ENCODE results near the gene PTDSS2. TPM values are rescaled to one million over a fixed set of nuclear protein-coding genes. Genes with fewer than 3 reads are reported as not detected.

Gene PTDSS2
- total and polyA plus RNA-seq, 2 experiments from 2014 or later = 22.7 to 145 TPM

DNA sequence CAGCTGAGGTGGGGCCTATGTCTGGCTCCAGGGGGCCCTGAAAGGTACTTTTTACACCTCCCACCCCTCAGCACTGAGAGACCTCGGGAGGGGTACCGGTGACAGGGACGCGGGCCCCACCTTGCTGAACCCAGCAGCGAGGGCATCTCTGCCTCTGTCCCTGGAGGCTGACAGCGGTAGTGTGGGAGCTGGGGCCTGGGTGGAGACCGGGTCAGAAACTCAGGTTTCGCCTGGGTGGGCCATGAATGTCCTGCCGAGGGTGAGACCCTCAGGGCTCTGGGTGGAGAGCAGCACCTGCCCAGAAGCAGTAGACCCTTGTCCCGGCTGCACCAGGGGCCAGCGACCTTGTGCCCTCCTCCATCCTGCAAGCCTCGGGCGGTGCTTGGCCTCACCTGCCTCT is 22.2 kb downstream of the PTDSS2 start:
- no peaks in the 10 kb centered on the region; the same call in 1 of the 2 replicates for H4K20me1 ChIP-seq (replicated peaks; ENCODE audit: insufficient read depth)
- Mint-ChIP-seq H3K4me3 (no peak overlapping the region), H3K36me3 (ENCODE audit: low read depth) (no peaks in the 10 kb centered on the region; the same call in 2 of the 3 replicates), H3K27ac (no peak overlapping the region), H3K4me1 (peaks cover 23% of the 10 kb centered on the region), H3K27me3 (ENCODE audit: insufficient read depth, low read depth, poor library complexity) (peaks cover 7% of the 10 kb centered on the region), H3K9me3 (no peaks in the 10 kb centered on the region)
- H3K36me3 ChIP-seq (ENCODE audit: insufficient read depth) = no peaks in the 10 kb centered on the region
- no peaks in the 10 kb centered on the region for H3K9me2 ChIP-seq (ENCODE audit: insufficient read depth)
- peak; percentile 63 for ATAC-seq
- no peak overlapping the region for H3K4me3 ChIP-seq
- no peaks in the 10 kb centered on the region for H3K27me3 ChIP-seq (ENCODE audit: insufficient read depth)
- peak overlapping the region; percentile 63; the same call in 1 of the 2 replicates for H3K27ac ChIP-seq (ENCODE audit: low read depth)
- TF ChIP-seq, protein P1, sequence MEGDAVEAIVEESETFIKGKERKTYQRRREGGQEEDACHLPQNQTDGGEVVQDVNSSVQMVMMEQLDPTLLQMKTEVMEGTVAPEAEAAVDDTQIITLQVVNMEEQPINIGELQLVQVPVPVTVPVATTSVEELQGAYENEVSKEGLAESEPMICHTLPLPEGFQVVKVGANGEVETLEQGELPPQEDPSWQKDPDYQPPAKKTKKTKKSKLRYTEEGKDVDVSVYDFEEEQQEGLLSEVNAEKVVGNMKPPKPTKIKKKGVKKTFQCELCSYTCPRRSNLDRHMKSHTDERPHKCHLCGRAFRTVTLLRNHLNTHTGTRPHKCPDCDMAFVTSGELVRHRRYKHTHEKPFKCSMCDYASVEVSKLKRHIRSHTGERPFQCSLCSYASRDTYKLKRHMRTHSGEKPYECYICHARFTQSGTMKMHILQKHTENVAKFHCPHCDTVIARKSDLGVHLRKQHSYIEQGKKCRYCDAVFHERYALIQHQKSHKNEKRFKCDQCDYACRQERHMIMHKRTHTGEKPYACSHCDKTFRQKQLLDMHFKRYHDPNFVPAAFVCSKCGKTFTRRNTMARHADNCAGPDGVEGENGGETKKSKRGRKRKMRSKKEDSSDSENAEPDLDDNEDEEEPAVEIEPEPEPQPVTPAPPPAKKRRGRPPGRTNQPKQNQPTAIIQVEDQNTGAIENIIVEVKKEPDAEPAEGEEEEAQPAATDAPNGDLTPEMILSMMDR (conservative IDR thresholded peaks at IDR 0.05; ENCODE audit: low read depth in 2 of 2) = peak in 1 of 2 experiments; percentile 31; a peak in 2 of 4 replicates
- TF ChIP-seq, protein P2, sequence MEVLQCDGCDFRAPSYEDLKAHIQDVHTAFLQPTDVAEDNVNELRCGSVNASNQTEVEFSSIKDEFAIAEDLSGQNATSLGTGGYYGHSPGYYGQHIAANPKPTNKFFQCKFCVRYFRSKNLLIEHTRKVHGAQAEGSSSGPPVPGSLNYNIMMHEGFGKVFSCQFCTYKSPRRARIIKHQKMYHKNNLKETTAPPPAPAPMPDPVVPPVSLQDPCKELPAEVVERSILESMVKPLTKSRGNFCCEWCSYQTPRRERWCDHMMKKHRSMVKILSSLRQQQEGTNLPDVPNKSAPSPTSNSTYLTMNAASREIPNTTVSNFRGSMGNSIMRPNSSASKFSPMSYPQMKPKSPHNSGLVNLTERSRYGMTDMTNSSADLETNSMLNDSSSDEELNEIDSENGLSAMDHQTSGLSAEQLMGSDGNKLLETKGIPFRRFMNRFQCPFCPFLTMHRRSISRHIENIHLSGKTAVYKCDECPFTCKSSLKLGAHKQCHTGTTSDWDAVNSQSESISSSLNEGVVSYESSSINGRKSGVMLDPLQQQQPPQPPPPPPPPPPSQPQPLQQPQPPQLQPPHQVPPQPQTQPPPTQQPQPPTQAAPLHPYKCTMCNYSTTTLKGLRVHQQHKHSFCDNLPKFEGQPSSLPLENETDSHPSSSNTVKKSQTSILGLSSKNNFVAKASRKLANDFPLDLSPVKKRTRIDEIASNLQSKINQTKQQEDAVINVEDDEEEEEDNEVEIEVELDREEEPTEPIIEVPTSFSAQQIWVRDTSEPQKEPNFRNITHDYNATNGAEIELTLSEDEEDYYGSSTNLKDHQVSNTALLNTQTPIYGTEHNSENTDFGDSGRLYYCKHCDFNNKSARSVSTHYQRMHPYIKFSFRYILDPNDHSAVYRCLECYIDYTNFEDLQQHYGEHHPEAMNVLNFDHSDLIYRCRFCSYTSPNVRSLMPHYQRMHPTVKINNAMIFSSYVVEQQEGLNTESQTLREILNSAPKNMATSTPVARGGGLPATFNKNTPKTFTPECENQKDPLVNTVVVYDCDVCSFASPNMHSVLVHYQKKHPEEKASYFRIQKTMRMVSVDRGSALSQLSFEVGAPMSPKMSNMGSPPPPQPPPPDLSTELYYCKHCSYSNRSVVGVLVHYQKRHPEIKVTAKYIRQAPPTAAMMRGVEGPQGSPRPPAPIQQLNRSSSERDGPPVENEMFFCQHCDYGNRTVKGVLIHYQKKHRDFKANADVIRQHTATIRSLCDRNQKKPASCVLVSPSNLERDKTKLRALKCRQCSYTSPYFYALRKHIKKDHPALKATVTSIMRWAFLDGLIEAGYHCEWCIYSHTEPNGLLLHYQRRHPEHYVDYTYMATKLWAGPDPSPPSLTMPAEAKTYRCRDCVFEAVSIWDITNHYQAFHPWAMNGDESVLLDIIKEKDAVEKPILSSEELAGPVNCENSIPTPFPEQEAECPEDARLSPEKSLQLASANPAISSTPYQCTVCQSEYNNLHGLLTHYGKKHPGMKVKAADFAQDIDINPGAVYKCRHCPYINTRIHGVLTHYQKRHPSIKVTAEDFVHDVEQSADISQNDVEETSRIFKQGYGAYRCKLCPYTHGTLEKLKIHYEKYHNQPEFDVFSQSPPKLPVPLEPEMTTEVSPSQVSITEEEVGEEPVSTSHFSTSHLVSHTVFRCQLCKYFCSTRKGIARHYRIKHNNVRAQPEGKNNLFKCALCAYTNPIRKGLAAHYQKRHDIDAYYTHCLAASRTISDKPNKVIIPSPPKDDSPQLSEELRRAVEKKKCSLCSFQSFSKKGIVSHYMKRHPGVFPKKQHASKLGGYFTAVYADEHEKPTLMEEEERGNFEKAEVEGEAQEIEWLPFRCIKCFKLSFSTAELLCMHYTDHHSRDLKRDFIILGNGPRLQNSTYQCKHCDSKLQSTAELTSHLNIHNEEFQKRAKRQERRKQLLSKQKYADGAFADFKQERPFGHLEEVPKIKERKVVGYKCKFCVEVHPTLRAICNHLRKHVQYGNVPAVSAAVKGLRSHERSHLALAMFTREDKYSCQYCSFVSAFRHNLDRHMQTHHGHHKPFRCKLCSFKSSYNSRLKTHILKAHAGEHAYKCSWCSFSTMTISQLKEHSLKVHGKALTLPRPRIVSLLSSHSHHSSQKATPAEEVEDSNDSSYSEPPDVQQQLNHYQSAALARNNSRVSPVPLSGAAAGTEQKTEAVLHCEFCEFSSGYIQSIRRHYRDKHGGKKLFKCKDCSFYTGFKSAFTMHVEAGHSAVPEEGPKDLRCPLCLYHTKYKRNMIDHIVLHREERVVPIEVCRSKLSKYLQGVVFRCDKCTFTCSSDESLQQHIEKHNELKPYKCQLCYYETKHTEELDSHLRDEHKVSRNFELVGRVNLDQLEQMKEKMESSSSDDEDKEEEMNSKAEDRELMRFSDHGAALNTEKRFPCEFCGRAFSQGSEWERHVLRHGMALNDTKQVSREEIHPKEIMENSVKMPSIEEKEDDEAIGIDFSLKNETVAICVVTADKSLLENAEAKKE (CRISPR knock-in tag; IDR thresholded peaks at IDR 0.05) = no peak
- no peak overlapping the region for H2AFZ ChIP-seq
- H3K4me1 ChIP-seq (ENCODE audit: insufficient read depth) = peaks cover 5% of the 10 kb centered on the region; the same call in 1 of the 2 replicates
- H3K79me2 ChIP-seq (replicated peaks; ENCODE audit: insufficient read depth) = peaks cover 47% of the 10 kb centered on the region
- DNase-seq (ENCODE audit: low spot score) = peak; percentile 47
- H3K4me2 ChIP-seq = no peak overlapping the region
- H3F3A ChIP-seq (replicated peaks; ENCODE audit: low read depth) = peaks cover 8% of the 10 kb centered on the region

DNA sequence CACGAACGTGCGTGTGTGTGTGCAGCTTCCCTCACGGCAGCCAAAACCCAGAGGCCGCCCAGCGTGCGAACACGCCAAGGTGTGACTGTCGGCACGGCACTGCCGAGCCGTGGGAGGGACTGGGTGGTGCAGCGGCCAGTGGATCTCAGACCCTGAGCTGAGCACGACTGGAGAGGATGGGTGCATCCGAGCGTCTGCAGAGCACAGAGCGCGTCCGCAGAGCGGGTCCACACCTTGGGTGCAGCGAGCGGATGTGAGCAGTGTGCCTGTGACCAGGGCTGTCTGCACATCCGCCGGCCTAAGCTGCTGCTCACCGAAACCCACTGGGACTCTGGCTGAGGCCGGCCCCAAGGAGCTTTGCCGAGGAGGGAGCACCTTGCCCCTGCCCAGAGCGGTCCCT is 22.7 kb downstream of the PTDSS2 start:
- 0 out of 3 replicates have a peak, but pooled peaks have one; percentile 4 for ATAC-seq
- DNase-seq (ENCODE audit: low spot score) = no peak
- TF ChIP-seq JUNB (IDR thresholded peaks at IDR 0.05; ENCODE audit: unreplicated experiment) = no peak
- no peak for TF ChIP-seq EZH2phosphoT487 (IDR thresholded peaks at IDR 0.05; ENCODE audit: unreplicated experiment)
- TF ChIP-seq NANOG (IDR thresholded peaks at IDR 0.05; ENCODE audit: borderline replicate concordance) = no peak
- TF ChIP-seq, protein P3, sequence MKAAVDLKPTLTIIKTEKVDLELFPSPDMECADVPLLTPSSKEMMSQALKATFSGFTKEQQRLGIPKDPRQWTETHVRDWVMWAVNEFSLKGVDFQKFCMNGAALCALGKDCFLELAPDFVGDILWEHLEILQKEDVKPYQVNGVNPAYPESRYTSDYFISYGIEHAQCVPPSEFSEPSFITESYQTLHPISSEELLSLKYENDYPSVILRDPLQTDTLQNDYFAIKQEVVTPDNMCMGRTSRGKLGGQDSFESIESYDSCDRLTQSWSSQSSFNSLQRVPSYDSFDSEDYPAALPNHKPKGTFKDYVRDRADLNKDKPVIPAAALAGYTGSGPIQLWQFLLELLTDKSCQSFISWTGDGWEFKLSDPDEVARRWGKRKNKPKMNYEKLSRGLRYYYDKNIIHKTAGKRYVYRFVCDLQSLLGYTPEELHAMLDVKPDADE (IDR thresholded peaks at IDR 0.05) = no peak
- no peak for TF ChIP-seq ZNF331 (CRISPR knock-in tag; IDR thresholded peaks at IDR 0.05; ENCODE audit: low read depth)

More for the DNA sequence above, 22.7 kb downstream of the PTDSS2 start:
- Histone ChIP-seq H3K27me3 (ENCODE audit: insufficient read depth) (no peaks in the 10 kb centered on the region), H3K4me1 (ENCODE audit: insufficient read depth) (peaks cover 5% of the 10 kb centered on the region; the same call in 1 of the 2 replicates), H3K27ac (ENCODE audit: low read depth) (peak overlapping the region; percentile 63; the same call in 1 of the 2 replicates), H3F3A (replicated peaks; ENCODE audit: low read depth) (peaks cover 8% of the 10 kb centered on the region), H2AFZ (no peak overlapping the region), H3K79me2 (replicated peaks; ENCODE audit: insufficient read depth) (peaks cover 43% of the 10 kb centered on the region), H3K9me2 (ENCODE audit: insufficient read depth) (no peaks in the 10 kb centered on the region), H3K36me3 (ENCODE audit: insufficient read depth) (no peaks in the 10 kb centered on the region), H3K4me3 (no peak overlapping the region), H4K20me1 (replicated peaks; ENCODE audit: insufficient read depth) (no peaks in the 10 kb centered on the region; the same call in 1 of the 2 replicates), H3K4me2 (no peak overlapping the region)
- H3K27ac Mint-ChIP-seq = no peak overlapping the region
- peaks cover 7% of the 10 kb centered on the region for H3K27me3 Mint-ChIP-seq (ENCODE audit: insufficient read depth, low read depth, poor library complexity)
- no peaks in the 10 kb centered on the region; the same call in 2 of the 3 replicates for H3K36me3 Mint-ChIP-seq (ENCODE audit: low read depth)
- H3K4me1 Mint-ChIP-seq = peaks cover 23% of the 10 kb centered on the region
- no peaks in the 10 kb centered on the region for H3K9me3 Mint-ChIP-seq
- no peak overlapping the region for H3K4me3 Mint-ChIP-seq

Measured in GM23338 (cell line).